ENCODE measurements around the gene METTL8. TPM values are rescaled to one million over a fixed set of nuclear protein-coding genes. Genes with fewer than 3 reads are reported as not detected.

METTL8 gene
- total and polyA plus RNA-seq, 8 donors, result 3.6 to 42.9 (median 7.0) TPM

- Histone ChIP-seq H3K27ac (peak overlapping the region in 3 of 5 donors; percentile 51 to 54 (median 52)), H3K36me3 (peaks cover 0 to 11% (median 7%) of the 10 kb centered on the region in 4 donors), H3K27me3 (no peaks in the 10 kb centered on the region), H3K9me3 (no peaks in the 10 kb centered on the region), H3K4me3 (no peak overlapping the region), H3K4me1 (peaks cover 0 to 38% (median 6%) of the 10 kb centered on the region in 4 donors)
- TF ChIP-seq POLR2AphosphoS5 (IDR thresholded peaks at IDR 0.05) (no peak), EP300 (IDR thresholded peaks at IDR 0.05) (no peak), CTCF (IDR thresholded peaks at IDR 0.05) (no peak), POLR2A (IDR thresholded peaks at IDR 0.05) (no peak)
- intact Hi-C loops (cut with DNase I; ENCODE audit: low total_unique reads), result no loop called here
- WGBS, 5 donors, result 60 to 70% (median 66%) methylated on average over 12 of the region's 12 CpGs
- DNase-seq, result no peak
These were observed 114.5 kb downstream of the METTL8 start for GRCh38 chr2:171319164-171319810.

- intact Hi-C loops (cut with DNase I; ENCODE audit: low total_unique reads), result no loop called here
- Histone ChIP-seq H3K27me3 (no peaks in the 10 kb centered on the region), H3K27ac (peak overlapping the region in 3 of 5 donors; percentile 51 to 54 (median 52)), H3K9me3 (no peaks in the 10 kb centered on the region), H3K4me1 (peaks cover 0 to 38% (median 6%) of the 10 kb centered on the region in 4 donors), H3K36me3 (peaks cover 0 to 9% (median 1%) of the 10 kb centered on the region in 4 donors), H3K4me3 (no peak overlapping the region)
- DNase-seq, result peak in 1 of 2 donors; percentile 55
- TF ChIP-seq EP300 (IDR thresholded peaks at IDR 0.05) (no peak), POLR2A (IDR thresholded peaks at IDR 0.05) (no peak), POLR2AphosphoS5 (IDR thresholded peaks at IDR 0.05) (no peak), CTCF (IDR thresholded peaks at IDR 0.05) (no peak)
- WGBS, 5 donors, result 42 to 59% (median 50%) methylated on average over 6 of the region's 6 CpGs
These were observed 115.3 kb downstream of the METTL8 start for GRCh38 chr2:171318463-171318934.

- WGBS, 5 donors, result 67 to 75% (median 71%) methylated on average over 4 of the region's 4 CpGs
- Histone ChIP-seq H3K9me3 (peaks cover 0 to 2% (median under 1%) of the 10 kb centered on the region in 4 donors), H3K27me3 (no peaks in the 10 kb centered on the region), H3K4me3 (no peak overlapping the region), H3K27ac (peak overlapping the region in 1 of 5 donors; percentile 21), H3K4me1 (peaks cover 0 to 38% (median 6%) of the 10 kb centered on the region in 4 donors), H3K36me3 (peaks cover 0 to under 1% (median 0%) of the 10 kb centered on the region in 4 donors)
- TF ChIP-seq EP300 (IDR thresholded peaks at IDR 0.05) (no peak), POLR2AphosphoS5 (IDR thresholded peaks at IDR 0.05) (no peak), POLR2A (IDR thresholded peaks at IDR 0.05) (no peak), CTCF (IDR thresholded peaks at IDR 0.05) (no peak)
- intact Hi-C loops (cut with DNase I; ENCODE audit: low total_unique reads), result no loop called here
- no peak for DNase-seq
These were observed 116.2 kb downstream of the METTL8 start for GRCh38 chr2:171317492-171318125.

GRCh38 chr2:171316755-171317337 lies 116.9 kb downstream of the METTL8 start:
- no peak for TF ChIP-seq CTCF (IDR thresholded peaks at IDR 0.05)
- H3K27me3 ChIP-seq, result no peaks in the 10 kb centered on the region
- no peaks in the 10 kb centered on the region for H3K36me3 ChIP-seq
- 84 to 88% (median 85%) methylated on average over 7 of the region's 7 CpGs for WGBS, 5 donors
- H3K4me1 ChIP-seq, result peaks cover 0 to 38% (median 6%) of the 10 kb centered on the region in 4 donors
- no peak overlapping the region for H3K4me3 ChIP-seq
- H3K27ac ChIP-seq, result peak overlapping the region in 1 of 5 donors; percentile 21
- intact Hi-C loops (cut with DNase I; ENCODE audit: low total_unique reads), result no loop called here
- peaks cover 0 to 9% (median 8%) of the 10 kb centered on the region in 4 donors for H3K9me3 ChIP-seq
- DNase-seq, result no peak
